ENCODE data around the gene DNAJC5G. TPM values are rescaled to one million over a fixed set of nuclear protein-coding genes. Genes with fewer than 3 reads are reported as not detected.

The DNAJC5G gene
- polyA plus RNA-seq, 1 of the 3 experiments (the other 2 are of a cell fraction): 0.18 TPM

GRCh38 chr2:27225526-27225925 lies 49.7 kb upstream of the DNAJC5G start:
- Histone ChIP-seq H3K79me2 (ENCODE audit: insufficient read depth) (no peaks in the 10 kb centered on the region), H3K27ac (ENCODE audit: low read depth in 2 of 2, low read length in 1 of 2) (no peak overlapping the region), H3K4me3 (ENCODE audit: low read depth in 2 of 2, low read length in 1 of 2) (no peak overlapping the region), H3K4me2 (no peak overlapping the region), H3K27me3 (ENCODE audit: insufficient read depth) (no peaks in the 10 kb centered on the region), H2AFZ (ENCODE audit: low read depth) (no peak overlapping the region), H3K9me2 (no peaks in the 10 kb centered on the region), H3K9ac (no peak overlapping the region), H3K9me3 (no peaks in the 10 kb centered on the region), H4K20me1 (ENCODE audit: insufficient read depth) (no peaks in the 10 kb centered on the region), H3K36me3 (replicated peaks in 1 of 2; ENCODE audit: control insufficient read depth in 1 of 2, insufficient read depth in 2 of 2, low read length in 1 of 2) (peaks cover 66 to 86% of the 10 kb centered on the region in 2 experiments), H3F3A (replicated peaks; ENCODE audit: insufficient read depth) (peaks cover 11% of the 10 kb centered on the region), H3K4me1 (ENCODE audit: control insufficient read depth in 1 of 2, insufficient read depth in 2 of 2, low read depth in 1 of 2, low read length in 1 of 2) (no peaks in the 10 kb centered on the region)
- POLR2A ChIA-PET: no interaction called here
- CTCF ChIA-PET: interaction anchor here (1.2 to 4.3 kb wide), 3 partner anchors 40 to 55 kb away, joined by 4 to 18 read pairs (median 9); no protein-coding TSS in a partner anchor
- 95% methylated on average over 9 of the region's 9 CpGs for WGBS (ENCODE audit: low lambda C conversion rate)
- no peak for DNase-seq
- TF ChIP-seq MEF2A (IDR thresholded peaks at IDR 0.05; ENCODE audit: borderline replicate concordance, low read depth) (no peak), SIN3A (IDR thresholded peaks at IDR 0.05; ENCODE audit: borderline replicate concordance, low read depth, low read length) (no peak)

- H3K4me2 ChIP-seq: no peak overlapping the region
- no peak overlapping the region for H3K9ac ChIP-seq
- H3F3A ChIP-seq (replicated peaks; ENCODE audit: insufficient read depth): peaks cover 11% of the 10 kb centered on the region
- TF ChIP-seq ELF1 (IDR thresholded peaks at IDR 0.05) (no peak), TEAD4 (IDR thresholded peaks at IDR 0.05; ENCODE audit: borderline replicate concordance, insufficient read depth) (0 out of 2 replicates have a peak, but pooled peaks have one; percentile 18), FOSL2 (IDR thresholded peaks at IDR 0.05; ENCODE audit: borderline replicate concordance, low read depth) (no peak)
- POLR2A ChIA-PET: no interaction called here
- H3K27me3 ChIP-seq (ENCODE audit: insufficient read depth): no peaks in the 10 kb centered on the region
- peaks cover 67 to 82% of the 10 kb centered on the region in 2 experiments for H3K36me3 ChIP-seq (replicated peaks in 1 of 2; ENCODE audit: control insufficient read depth in 1 of 2, insufficient read depth in 2 of 2, low read length in 1 of 2)
- CTCF ChIA-PET: interaction anchor here (1.4 kb wide), 1 partner anchor 11 kb away, joined by 4 read pairs; the partner anchor contains the start of gene CAD
- no peak overlapping the region for H2AFZ ChIP-seq (ENCODE audit: low read depth)
- 57% methylated on average over 2 of the region's 2 CpGs for WGBS (ENCODE audit: low lambda C conversion rate)
- no peak for DNase-seq
- no peaks in the 10 kb centered on the region for H3K9me2 ChIP-seq
- H3K79me2 ChIP-seq (ENCODE audit: insufficient read depth): no peaks in the 10 kb centered on the region
- no peaks in the 10 kb centered on the region for H3K9me3 ChIP-seq
- no peaks in the 10 kb centered on the region for H4K20me1 ChIP-seq (ENCODE audit: insufficient read depth)
- H3K4me1 ChIP-seq (ENCODE audit: control insufficient read depth in 1 of 2, insufficient read depth in 2 of 2, low read depth in 1 of 2, low read length in 1 of 2): no peaks in the 10 kb centered on the region
- H3K27ac ChIP-seq (ENCODE audit: low read depth in 2 of 2, low read length in 1 of 2): no peak overlapping the region; a peak in 1 of 4 replicates
- no peak overlapping the region for H3K4me3 ChIP-seq (ENCODE audit: low read depth in 2 of 2, low read length in 1 of 2)
Measured at GRCh38 chr2:27227501-27227900, 47.7 kb upstream of the DNAJC5G start.

- Histone ChIP-seq H3K4me1 (ENCODE audit: control insufficient read depth in 1 of 2, insufficient read depth in 2 of 2, low read depth in 1 of 2, low read length in 1 of 2) (no peaks in the 10 kb centered on the region), H2AFZ (ENCODE audit: low read depth) (no peak overlapping the region), H3K27ac (ENCODE audit: low read depth in 2 of 2, low read length in 1 of 2) (no peak overlapping the region), H3K4me2 (no peak overlapping the region), H3K9me2 (no peaks in the 10 kb centered on the region), H3K36me3 (replicated peaks in 1 of 2; ENCODE audit: control insufficient read depth in 1 of 2, insufficient read depth in 2 of 2, low read length in 1 of 2) (peaks cover 65 to 75% of the 10 kb centered on the region in 2 experiments), H3K27me3 (ENCODE audit: insufficient read depth) (no peaks in the 10 kb centered on the region), H4K20me1 (ENCODE audit: insufficient read depth) (no peaks in the 10 kb centered on the region), H3K4me3 (ENCODE audit: low read depth in 2 of 2, low read length in 1 of 2) (no peak overlapping the region), H3K9me3 (no peaks in the 10 kb centered on the region), H3K79me2 (ENCODE audit: insufficient read depth) (no peaks in the 10 kb centered on the region), H3K9ac (no peak overlapping the region), H3F3A (replicated peaks; ENCODE audit: insufficient read depth) (peaks cover 5% of the 10 kb centered on the region)
- 98% methylated on average over 13 of the region's 13 CpGs for WGBS (ENCODE audit: low lambda C conversion rate)
- TF ChIP-seq JUND (IDR thresholded peaks at IDR 0.05): no peak
- TF ChIP-seq MAX (IDR thresholded peaks at IDR 0.05; ENCODE audit: low read depth): no peak
- no peak for TF ChIP-seq EP300 (IDR thresholded peaks at IDR 0.05; ENCODE audit: borderline replicate concordance in 1 of 2, low read depth in 1 of 2, low read length in 1 of 2)
- no peak for TF ChIP-seq CTCF (IDR thresholded peaks at IDR 0.05)
- TF ChIP-seq GATA2 (CRISPR knock-in tag; IDR thresholded peaks at IDR 0.05): no peak
- TF ChIP-seq USF2 (IDR thresholded peaks at IDR 0.05; ENCODE audit: borderline replicate concordance, low read depth, low read length): no peak
- no peak for TF ChIP-seq TAF1 (IDR thresholded peaks at IDR 0.05; ENCODE audit: borderline replicate concordance, low read depth, low read length)
- TF ChIP-seq EZH2phosphoT487 (IDR thresholded peaks at IDR 0.05; ENCODE audit: borderline replicate concordance, low read depth): no peak
- no peak for TF ChIP-seq FOSL2 (IDR thresholded peaks at IDR 0.05; ENCODE audit: borderline replicate concordance, low read depth)
- TF ChIP-seq PBX3 (IDR thresholded peaks at IDR 0.05): no peak
- no peak for TF ChIP-seq RFX5 (IDR thresholded peaks at IDR 0.05; ENCODE audit: low read length)
- no peak for TF ChIP-seq IRF3 (IDR thresholded peaks at IDR 0.05; ENCODE audit: low read depth, low read length)
- DNase-seq: no peak
- POLR2A ChIA-PET: no interaction called here
- CTCF ChIA-PET: interaction anchor here (0.6 to 4.5 kb wide), 10 partner anchors 15 to 132 kb away, joined by 3 to 24 read pairs (median 4); partner anchors contain the start of gene CAD
Measured at GRCh38 chr2:27231921-27232320, 43.3 kb upstream of the DNAJC5G start.
